NB4 (cell line): ENCODE measurements around the gene CRACR2B.
A peak's percentile ranks its signal among the peaks of the same experiment; 100 is the strongest.

ENCODE experiments used
- DNase-seq: peaks from one replicate; pipeline ENCODE4 v3.0.0; 2010; ENCODE audit warnings: low read depth
- H3K4me3 ChIP-seq: one replicate; pipeline ENCODE4 v1.5.1; 2011; ENCODE audit warnings: mild to moderate bottlenecking, low read depth, low read length, moderate library complexity
- CTCF ChIP-seq: IDR thresholded peaks from one replicate; pipeline ENCODE4 v1.5.1; 2012; ENCODE audit warnings: low read depth, low read length
- MAX ChIP-seq: IDR thresholded peaks from 2 replicates; pipeline ENCODE4 v1.6.1; 2011; ENCODE audit warnings: low read depth, low read length
- MYC ChIP-seq: IDR thresholded peaks from 2 replicates; pipeline ENCODE4 v1.6.1; 2011; ENCODE audit warnings: low read depth, low read length
- POLR2A ChIP-seq: IDR thresholded peaks from 2 replicates; pipeline ENCODE4 v1.6.1; 2011; ENCODE audit warnings: mild to moderate bottlenecking; ENCODE audit not compliant: insufficient read length; ENCODE audit errors: extremely low read depth

The CRACR2B gene

GRCh38 chr11:860234-861104, 32.8 kb downstream of the CRACR2B start:
- H3K4me3 ChIP-seq, result no peak overlapping the region
- no peak for DNase-seq
- no peak for TF ChIP-seq MAX
- TF ChIP-seq MYC, result no peak
- TF ChIP-seq POLR2A, result no peak
- no peak for TF ChIP-seq CTCF

GRCh38 chr11:861105-861479, 33.4 kb downstream of the CRACR2B start:
- TF ChIP-seq CTCF, result no peak
- TF ChIP-seq MYC, result peak; percentile 42; the same call in 1 of the 2 replicates
- TF ChIP-seq MAX, result peak; percentile 44
- DNase-seq, result peak; percentile 66

GRCh38 chr11:862081-862661, 34.5 kb downstream of the CRACR2B start:
- no peak for DNase-seq
- no peak for TF ChIP-seq POLR2A
- no peak for TF ChIP-seq MAX
- TF ChIP-seq CTCF, result no peak
- TF ChIP-seq MYC, result no peak
- no peak overlapping the region for H3K4me3 ChIP-seq

More at GRCh38 chr11:861105-861479, 33.4 kb downstream of the CRACR2B start:
- no peak overlapping the region for H3K4me3 ChIP-seq

GRCh38 chr11:862696-863022, 34.9 kb downstream of the CRACR2B start:
- no peak overlapping the region for H3K4me3 ChIP-seq
- DNase-seq, result no peak

More at GRCh38 chr11:862696-863022, 34.9 kb downstream of the CRACR2B start:
- TF ChIP-seq MAX, result no peak
- TF ChIP-seq MYC, result no peak
- no peak for TF ChIP-seq POLR2A
- no peak for TF ChIP-seq CTCF
